HG02763 (cell line): ENCODE data around the gene CSMD2.

Source experiments
- ATAC-seq: cut with Tn5 transposase; IDR thresholded peaks from one replicate; pipeline ENCODE4 v1.9.1; 2021; ENCODE audit warnings: mild to moderate bottlenecking, moderate library complexity; ENCODE audit not compliant: unreplicated experiment

Gene CSMD2

DNA sequence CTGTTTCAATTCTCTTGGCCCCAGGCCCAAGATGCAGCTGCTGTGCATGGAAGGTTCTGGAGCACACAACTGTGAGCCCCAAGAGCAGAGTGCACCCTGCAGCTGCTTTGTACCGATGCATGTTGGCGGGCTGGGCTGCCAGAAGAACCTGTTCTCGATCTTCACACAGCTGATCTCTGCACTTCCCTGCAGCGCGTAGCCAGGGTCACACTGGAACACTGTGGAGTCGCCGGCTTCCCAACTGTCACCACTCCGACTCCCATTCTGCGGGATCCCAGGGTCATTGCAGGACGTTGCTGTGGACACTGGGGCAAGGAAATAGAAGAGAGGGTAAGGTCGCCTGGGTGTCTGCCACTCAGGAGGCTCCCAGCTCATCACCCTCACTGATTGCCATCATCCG is 507.2 kb downstream of the CSMD2 start:
- ATAC-seq = no peak

- ATAC-seq = no peak
These were observed 508.5 kb downstream of the CSMD2 start for GRCh38 chr1:33656467-33657005.

GRCh38 chr1:33655496-33655895 is 509.5 kb downstream of the CSMD2 start:
- no peak for ATAC-seq

DNA sequence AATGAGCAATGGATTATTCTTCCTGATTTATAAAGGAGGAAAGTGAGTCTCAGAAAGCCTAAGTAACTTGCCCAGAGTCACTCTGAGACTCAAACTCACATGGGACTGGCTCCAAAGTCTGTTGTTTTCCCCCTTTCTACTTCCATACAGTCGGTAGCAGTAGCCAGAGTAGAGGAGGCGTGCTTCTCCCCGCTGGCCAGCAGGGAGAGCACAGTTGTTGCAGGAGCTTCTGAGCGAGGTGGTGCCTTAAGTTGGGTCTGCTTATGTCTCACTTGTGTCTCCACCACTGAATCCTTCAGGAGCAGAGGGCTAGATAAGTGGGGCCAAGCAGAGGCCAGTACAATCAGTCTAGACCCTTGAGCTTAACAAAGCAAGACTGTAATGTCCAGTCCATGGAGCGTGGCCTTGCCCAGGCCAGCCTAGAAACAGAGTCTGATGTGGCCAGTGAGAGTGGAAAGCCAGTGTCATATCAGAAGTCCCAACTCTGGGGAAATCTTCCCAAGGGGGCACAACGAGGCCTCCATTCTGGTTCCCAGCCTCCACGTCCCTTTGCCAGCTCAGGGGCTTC is 510.7 kb downstream of the CSMD2 start:
- ATAC-seq = no peak

- ATAC-seq = no peak
These were observed 511.8 kb downstream of the CSMD2 start for GRCh38 chr1:33653226-33653625.

- no peak for ATAC-seq
These were observed 514.3 kb downstream of the CSMD2 start for GRCh38 chr1:33650708-33651107.

- no peak for ATAC-seq
These were observed 515.3 kb downstream of the CSMD2 start for GRCh38 chr1:33649759-33650158.

GRCh38 chr1:33643216-33643615 is 521.8 kb downstream of the CSMD2 start:
- no peak for ATAC-seq

DNA sequence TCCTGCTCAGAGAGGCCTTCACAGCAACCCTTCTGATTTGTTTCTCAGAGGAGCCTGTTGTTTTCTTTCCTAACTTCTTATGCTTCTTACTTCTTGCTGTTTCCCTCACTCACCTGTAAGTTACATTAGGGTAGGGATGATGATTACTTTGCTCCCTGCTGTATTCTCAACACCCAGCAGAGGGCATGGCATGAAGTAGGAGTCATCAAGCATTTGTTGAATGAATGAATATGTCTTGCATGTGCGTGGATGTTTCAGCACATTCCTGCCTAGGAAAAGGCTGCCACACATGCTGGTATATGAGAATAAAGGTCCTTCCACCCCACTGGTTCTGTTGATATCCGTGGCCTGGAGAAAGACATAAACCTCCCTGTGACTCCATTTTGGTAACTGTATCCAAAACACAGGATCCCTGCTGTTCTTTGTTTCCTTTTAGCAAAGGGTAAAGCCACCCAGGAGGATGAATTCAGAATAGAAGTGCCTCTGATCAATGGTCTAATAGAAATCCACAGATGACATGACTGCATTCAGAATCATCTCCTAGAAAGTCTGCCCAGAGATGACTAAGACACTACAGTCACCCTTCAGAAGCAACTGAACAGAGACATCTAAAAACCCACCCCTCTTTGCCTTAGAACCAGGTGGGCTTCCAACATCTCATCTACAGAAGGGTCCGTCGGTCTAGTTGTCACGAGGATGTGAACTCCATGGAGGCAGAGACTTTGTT is 523.8 kb downstream of the CSMD2 start:
- no peak for ATAC-seq

- ATAC-seq = no peak
These were observed 524.8 kb downstream of the CSMD2 start for GRCh38 chr1:33640114-33640660.

DNA sequence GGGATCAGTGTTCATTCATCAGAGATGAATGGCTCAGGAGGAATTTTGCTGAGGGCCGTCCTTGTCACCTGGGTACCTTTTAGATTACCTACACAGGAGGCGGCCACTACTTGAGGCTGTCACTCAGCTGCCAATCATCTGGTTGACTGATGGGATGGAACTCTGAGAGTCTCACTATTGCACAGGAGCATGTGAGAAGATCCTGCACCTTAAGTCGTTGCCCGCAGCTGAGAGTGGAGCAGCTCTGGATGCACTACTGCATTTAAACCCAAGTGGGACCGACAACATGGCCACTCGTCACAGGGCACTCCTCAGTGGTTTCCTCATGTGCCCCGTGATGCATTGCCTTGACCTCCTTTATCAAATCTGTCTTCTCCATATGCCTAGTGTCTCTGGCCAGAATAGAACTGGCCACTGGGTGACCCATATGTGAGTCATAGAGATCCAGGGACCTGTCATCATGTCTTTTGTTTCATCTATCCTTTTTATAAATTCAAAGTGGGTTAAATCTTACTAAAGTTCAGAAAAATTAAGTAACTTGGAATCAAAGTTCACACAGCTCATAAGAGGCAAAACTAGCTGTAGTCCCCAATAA is 527.1 kb downstream of the CSMD2 start:
- ATAC-seq = no peak

DNA sequence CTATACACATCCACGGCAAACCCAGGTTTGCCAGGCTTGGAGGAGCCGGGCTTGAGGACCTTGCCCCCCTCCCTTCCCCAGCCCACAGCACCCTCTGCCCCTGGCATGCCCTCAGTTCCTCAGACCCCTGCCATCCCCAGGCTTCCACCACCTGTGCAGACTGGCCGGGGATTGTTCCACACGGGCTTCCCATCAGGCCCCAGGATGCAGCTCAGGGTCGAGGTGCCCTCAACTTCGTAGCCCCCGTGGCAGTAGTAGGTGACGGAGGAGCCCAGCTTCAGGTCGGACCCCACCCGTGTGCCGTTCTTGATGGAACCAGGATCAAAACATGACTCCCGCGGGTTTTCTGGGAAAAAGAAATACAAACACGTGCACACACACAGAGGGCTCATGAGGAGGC is 528.8 kb downstream of the CSMD2 start:
- no peak for ATAC-seq

GRCh38 chr1:33635336-33636012 is 529.6 kb downstream of the CSMD2 start:
- ATAC-seq = no peak

GRCh38 chr1:33634806-33635205 is 530.2 kb downstream of the CSMD2 start:
- ATAC-seq = no peak

GRCh38 chr1:33634143-33634542 is 530.9 kb downstream of the CSMD2 start:
- no peak for ATAC-seq

DNA sequence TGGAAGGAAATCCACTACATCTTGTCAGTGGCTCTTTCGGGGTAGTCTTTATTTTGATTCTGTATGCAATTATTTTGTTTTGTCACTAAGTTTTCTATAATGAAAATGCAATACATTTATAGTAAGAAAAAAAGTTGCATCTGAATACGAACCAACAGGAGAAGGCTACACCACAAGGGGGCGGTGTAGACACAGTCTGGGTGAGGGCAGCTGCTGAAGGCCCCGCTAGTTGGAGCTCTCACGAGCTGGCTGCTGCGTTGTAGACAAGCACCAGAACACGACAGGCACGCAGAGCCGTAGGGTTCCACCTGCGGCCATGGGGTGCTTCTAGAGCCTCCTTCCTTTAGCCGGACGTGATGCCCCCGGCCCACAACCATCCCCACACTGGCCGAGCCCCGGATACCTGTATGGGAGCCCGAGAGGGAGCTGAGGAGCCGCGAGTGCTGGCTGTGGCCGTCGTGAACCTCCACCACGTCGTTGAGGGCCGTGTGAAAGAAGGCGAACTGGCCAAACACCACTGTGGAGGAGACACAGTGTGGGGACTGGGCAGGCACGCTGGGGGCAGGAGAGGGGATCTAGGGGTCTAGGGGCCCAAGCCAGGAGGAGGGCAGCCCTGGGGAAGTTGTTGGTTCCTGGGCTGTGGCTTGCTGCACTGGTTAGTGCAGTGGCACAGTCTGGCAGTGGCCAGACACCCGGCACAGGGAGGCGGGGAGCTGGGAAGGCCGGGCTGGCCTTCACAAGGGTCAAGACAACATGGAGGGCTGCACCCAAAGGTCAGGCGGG is 531.8 kb downstream of the CSMD2 start:
- ATAC-seq = no peak

DNA sequence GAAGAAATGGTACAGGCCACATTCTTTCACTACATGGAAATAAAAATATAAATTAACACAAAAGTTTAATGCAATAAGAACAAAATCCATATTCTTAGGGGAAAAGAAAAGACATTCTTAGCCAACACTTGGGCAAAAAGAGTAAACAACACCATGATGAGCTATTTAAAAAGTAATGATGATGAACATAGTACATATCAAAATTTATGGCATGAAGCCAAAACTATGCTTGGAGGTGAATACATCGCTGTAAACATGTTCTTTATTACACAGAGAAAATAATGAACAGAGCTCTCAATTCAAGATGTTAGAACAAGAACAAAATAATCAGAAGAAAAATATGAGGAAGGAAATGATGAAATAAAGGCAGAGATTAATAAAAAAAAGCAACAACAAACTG is 534.3 kb downstream of the CSMD2 start:
- no peak for ATAC-seq

DNA sequence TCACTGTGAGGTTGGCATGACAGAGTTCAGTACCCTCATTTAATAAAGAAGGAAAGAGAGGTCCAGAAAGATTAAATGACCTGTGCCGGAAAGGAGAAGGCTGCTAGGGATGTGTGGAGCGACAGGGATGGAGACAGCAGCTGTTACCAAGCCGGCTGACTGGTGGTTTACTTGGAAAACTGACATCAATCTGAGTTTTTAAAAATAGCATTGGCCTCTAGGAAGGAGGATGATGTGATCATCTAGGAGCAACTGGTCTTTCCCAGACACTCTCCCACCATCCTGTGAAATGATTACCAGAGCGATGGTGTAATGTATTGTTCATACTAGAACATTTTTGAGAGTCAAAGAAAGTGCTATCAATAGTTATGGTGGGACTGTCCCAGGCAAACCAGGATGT is 538.2 kb downstream of the CSMD2 start:
- ATAC-seq = no peak

DNA sequence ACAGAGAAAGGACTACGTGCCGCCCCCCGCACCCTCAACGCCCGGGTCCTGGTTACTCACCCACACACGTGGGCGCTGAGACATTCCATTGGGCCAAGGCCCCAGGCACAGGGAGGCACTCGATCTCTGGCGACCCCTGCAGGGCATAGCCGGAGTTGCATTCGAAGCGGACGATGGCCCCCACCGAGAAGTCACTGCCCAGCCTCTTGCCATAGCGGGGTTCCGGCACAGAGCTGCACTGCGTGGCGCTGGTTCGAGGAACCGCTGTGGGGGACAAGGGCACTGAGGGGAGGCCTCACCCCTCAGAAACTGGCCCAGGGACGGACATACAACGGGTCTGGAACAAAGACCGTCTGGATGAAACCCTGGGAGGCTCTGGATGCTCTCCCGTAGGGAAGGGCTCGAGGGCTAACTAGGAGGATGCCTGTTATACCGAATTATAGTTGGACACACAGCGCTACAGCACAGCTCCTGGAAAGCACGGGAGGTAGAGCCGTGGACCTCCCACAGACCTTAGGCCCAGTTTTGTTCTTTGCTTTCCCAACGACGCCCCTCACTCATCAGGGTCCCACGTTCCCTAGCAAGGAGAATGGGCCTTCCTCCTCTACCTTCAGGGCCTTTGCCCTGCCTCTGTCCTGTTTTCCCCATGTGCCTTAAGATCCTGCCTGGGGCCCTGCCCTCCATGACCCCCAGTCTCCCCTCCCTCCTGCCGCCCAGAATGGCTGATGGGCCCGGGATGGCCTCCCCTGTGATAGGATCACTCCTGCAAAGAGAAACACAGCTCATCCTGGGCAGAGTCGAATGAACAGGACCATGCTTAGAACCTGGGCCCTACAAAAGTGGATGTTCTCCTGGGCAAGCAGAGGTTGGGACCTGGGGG is 539.8 kb downstream of the CSMD2 start:
- ATAC-seq = no peak
